Smooth muscle cell (in vitro differentiated cells): ENCODE results near the gene NUP50. TPM values are rescaled to one million over a fixed set of nuclear protein-coding genes. Genes with fewer than 3 reads are reported as not detected.

ENCODE experiments used
- DNase-seq: peaks from one replicate; lab custom pipeline; 2025; ENCODE audit not compliant: unreplicated experiment; lab: John Stamatoyannopoulos, UW
- H2AFZ ChIP-seq: fragments of 200-600 bp; sonication (generic); 2 replicates; pipeline ENCODE4 v1.6.0; 2016; ENCODE audit warnings: antibody characterized with exemption, low read depth, mild to moderate bottlenecking
- H3F3A ChIP-seq: fragments of 200-600 bp; sonication (generic); 2 replicates; pipeline ENCODE4 v1.6.0; 2017; ENCODE audit warnings: antibody characterized with exemption, low read depth
- H3K27ac ChIP-seq: fragments of 200-600 bp; sonication (generic); 2 replicates; pipeline ENCODE4 v1.5.1; 2016; ENCODE audit warnings: low read depth, mild to moderate bottlenecking
- H3K27me3 ChIP-seq: fragments of 200-600 bp; sonication (generic); 2 replicates; pipeline ENCODE4 v1.6.1; 2016; ENCODE audit warnings: low read depth, mild to moderate bottlenecking
- H3K36me3 ChIP-seq: fragments of 200-600 bp; sonication (generic); 2 replicates; pipeline ENCODE4 v1.5.1; 2016; ENCODE audit warnings: low read depth
- H3K4me1 ChIP-seq: fragments of 200-600 bp; sonication (generic); 2 replicates; pipeline ENCODE4 v1.5.1; 2016; ENCODE audit warnings: low read depth
- H3K4me2 ChIP-seq: fragments of 200-600 bp; sonication (generic); 2 replicates; pipeline ENCODE4 v1.6.0; 2016; ENCODE audit warnings: mild to moderate bottlenecking
- H3K4me3 ChIP-seq: fragments of 200-600 bp; sonication (generic); 2 replicates; pipeline ENCODE4 v1.5.1; 2016; ENCODE audit warnings: mild to moderate bottlenecking
- H3K79me2 ChIP-seq: fragments of 200-600 bp; sonication (generic); 2 replicates; pipeline ENCODE4 v1.6.0; 2016; ENCODE audit warnings: low read depth, mild to moderate bottlenecking
- H3K9ac ChIP-seq: fragments of 200-600 bp; sonication (generic); 2 replicates; pipeline ENCODE4 v1.6.0; 2016; ENCODE audit warnings: low read depth
- H3K9me3 ChIP-seq: fragments of 200-600 bp; sonication (generic); replicated peaks from 2 replicates; pipeline ENCODE4 v1.5.1; 2016; ENCODE audit warnings: low read depth
- H4K20me1 ChIP-seq: fragments of 200-600 bp; sonication (generic); 2 replicates; pipeline ENCODE4 v1.6.0; 2016; ENCODE audit warnings: low read depth
- WGBS: methylation state at CpG from one replicate; pipeline ENCODE4 v1.1.7; 2016; ENCODE audit warnings: low lambda C conversion rate; 5-methylcytosine and 5-hydroxymethylcytosine counted together
- polyA plus RNA-seq: library from polyadenylated mRNA; unstranded; fragments of >200 nt; fragmentation: Nextera tagmentation; extraction: Ambion mirVana; gene quantifications from 2 replicates; pipeline ENCODE4 v1.2.1, GENCODE V29; 2016
- total RNA-seq: library from RNA; depleted of rRNA; stranded (reverse); fragments of >200 nt; gene quantifications from 2 replicates; pipeline ENCODE4 v1.2.3, GENCODE V29; 2014
- TF ChIP-seq, protein P1 (sequence below): fragments of 200-600 bp; sonication (generic); IDR thresholded peaks from 2 replicates; pipeline ENCODE4 v1.5.1; 2017; ENCODE audit warnings: borderline replicate concordance, mild to moderate bottlenecking, antibody characterized with exemption; ENCODE audit not compliant: insufficient read depth, poor library complexity, severe bottlenecking

The NUP50 gene
- total and polyA plus RNA-seq, 2 experiments from 2014 or later: 18.6 to 21.0 TPM

DNA sequence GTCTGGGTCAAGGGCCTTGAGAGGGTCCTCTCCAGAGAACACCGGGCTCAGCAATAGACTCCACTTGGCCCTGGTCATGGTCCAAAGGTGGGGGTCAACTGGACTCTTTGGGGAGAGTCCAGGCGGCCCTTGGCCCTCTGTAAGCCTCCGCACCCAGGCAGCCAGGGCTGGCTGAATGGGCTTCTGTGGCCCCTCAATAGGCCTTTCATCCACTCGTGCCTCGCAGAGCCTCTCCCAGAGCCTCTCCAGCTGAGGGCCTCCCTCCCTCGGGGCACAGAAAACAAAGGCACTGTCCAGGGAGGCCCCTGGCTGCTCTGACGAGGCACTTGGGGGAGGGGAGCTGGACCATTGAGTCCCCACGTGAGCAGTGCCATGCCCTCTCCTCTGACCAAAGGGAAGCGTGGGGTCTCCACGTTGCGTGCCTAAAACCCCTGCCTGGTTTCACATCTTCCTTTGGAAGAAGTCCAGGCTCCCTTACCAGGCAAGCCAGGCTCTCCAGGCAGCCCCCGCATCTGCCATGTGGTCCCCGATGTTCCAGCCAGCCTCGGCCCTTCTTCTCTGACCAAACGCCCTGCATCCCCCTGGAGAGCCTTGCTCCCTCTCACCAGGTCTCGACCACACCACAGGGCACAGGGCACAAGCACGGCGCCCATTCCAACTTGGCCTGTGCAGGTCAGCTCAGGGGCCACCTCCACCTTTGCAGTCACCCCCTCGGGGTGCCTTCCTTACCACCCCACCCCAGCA, 61.4 kb downstream of the NUP50 start:
- no peaks in the 10 kb centered on the region for H3K27me3 ChIP-seq
- H3K4me3 ChIP-seq: no peak overlapping the region
- peaks cover 42% of the 10 kb centered on the region for H3K79me2 ChIP-seq
- no peaks in the 10 kb centered on the region for H3F3A ChIP-seq
- peaks cover 81% of the 10 kb centered on the region for H4K20me1 ChIP-seq
- no peak overlapping the region for H3K4me2 ChIP-seq
- no peak overlapping the region for H3K27ac ChIP-seq
- H3K9ac ChIP-seq: no peak overlapping the region
- DNase-seq: no peak
- no peaks in the 10 kb centered on the region for H3K4me1 ChIP-seq
- H2AFZ ChIP-seq: no peak overlapping the region
- WGBS: 84% methylated on average over 18 of the region's 19 CpGs
- TF ChIP-seq, protein P1, sequence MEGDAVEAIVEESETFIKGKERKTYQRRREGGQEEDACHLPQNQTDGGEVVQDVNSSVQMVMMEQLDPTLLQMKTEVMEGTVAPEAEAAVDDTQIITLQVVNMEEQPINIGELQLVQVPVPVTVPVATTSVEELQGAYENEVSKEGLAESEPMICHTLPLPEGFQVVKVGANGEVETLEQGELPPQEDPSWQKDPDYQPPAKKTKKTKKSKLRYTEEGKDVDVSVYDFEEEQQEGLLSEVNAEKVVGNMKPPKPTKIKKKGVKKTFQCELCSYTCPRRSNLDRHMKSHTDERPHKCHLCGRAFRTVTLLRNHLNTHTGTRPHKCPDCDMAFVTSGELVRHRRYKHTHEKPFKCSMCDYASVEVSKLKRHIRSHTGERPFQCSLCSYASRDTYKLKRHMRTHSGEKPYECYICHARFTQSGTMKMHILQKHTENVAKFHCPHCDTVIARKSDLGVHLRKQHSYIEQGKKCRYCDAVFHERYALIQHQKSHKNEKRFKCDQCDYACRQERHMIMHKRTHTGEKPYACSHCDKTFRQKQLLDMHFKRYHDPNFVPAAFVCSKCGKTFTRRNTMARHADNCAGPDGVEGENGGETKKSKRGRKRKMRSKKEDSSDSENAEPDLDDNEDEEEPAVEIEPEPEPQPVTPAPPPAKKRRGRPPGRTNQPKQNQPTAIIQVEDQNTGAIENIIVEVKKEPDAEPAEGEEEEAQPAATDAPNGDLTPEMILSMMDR: no peak
- H3K36me3 ChIP-seq: no peaks in the 10 kb centered on the region
- no peaks in the 10 kb centered on the region for H3K9me3 ChIP-seq

GRCh38 chr22:45225732-45226502, 62.2 kb downstream of the NUP50 start:
- Histone ChIP-seq H3K4me3 (no peak overlapping the region), H2AFZ (no peak overlapping the region), H4K20me1 (peaks cover 78% of the 10 kb centered on the region), H3K79me2 (peaks cover 38% of the 10 kb centered on the region), H3F3A (no peaks in the 10 kb centered on the region), H3K9me3 (no peaks in the 10 kb centered on the region), H3K4me1 (no peaks in the 10 kb centered on the region), H3K4me2 (no peak overlapping the region), H3K36me3 (no peaks in the 10 kb centered on the region), H3K27ac (no peak overlapping the region), H3K27me3 (no peaks in the 10 kb centered on the region), H3K9ac (no peak overlapping the region)
- WGBS: 79% methylated on average over 24 of the region's 26 CpGs
- no peak for DNase-seq
- TF ChIP-seq, protein P1: no peak

DNA sequence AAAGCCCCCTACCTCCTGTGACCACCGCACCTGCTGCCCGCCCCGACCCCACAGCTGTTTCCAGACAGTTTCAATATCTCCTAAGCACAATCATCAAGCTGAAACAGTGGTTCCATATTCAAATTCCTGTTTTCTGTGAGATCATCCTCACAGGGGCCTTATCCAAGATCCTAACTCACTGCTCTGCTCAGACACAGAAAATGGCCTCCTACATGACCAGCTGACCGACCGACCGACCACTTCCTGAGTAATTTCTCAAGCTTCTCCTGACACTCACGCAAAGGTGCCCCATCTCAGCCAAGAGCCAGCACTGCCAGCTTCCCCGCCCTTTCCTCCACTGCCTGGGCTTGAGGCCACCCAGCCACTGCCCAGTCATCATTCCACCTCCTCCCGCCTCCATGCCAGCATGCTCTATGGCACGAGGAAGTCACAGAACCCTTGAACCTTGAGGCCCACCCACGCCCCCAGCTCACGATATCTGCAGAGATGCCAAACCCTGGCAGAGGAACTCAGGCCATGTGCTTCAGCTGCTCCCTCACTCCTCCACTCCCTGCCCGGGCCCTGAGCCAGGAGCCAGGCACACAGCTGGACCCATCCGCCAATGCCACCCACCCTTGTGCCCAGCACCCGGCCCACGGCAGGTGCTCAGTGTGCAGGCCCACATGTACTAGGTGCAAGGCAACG, 62.9 kb downstream of the NUP50 start:
- Histone ChIP-seq H4K20me1 (peaks cover 71% of the 10 kb centered on the region), H3K27ac (no peak overlapping the region), H3K9ac (no peak overlapping the region), H2AFZ (no peak overlapping the region), H3K4me2 (no peak overlapping the region), H3K4me1 (no peaks in the 10 kb centered on the region), H3K27me3 (no peaks in the 10 kb centered on the region), H3K79me2 (peaks cover 30% of the 10 kb centered on the region), H3F3A (no peaks in the 10 kb centered on the region), H3K36me3 (no peaks in the 10 kb centered on the region), H3K4me3 (no peak overlapping the region), H3K9me3 (no peaks in the 10 kb centered on the region)
- TF ChIP-seq, protein P1: no peak
- no peak for DNase-seq
- WGBS: 91% methylated on average over 17 of the region's 17 CpGs
